Naive thymus-derived CD4-positive, alpha-beta T cell (primary cell): ENCODE measurements around the gene OGFOD1. TPM values are rescaled to one million over a fixed set of nuclear protein-coding genes. Genes with fewer than 3 reads are reported as not detected.

ENCODE experiments used
- ATAC-seq: fragments of 150-1000 bp; cut with Tn5 transposase; 2 replicates; pipeline ENCODE4 v1.10.0; 2021; ENCODE audit warnings: mild to moderate bottlenecking, moderate library complexity
- CTCF ChIA-PET: fragments of 350-600 bp; sonication (Branson Sonifier 250); formaldehyde crosslinking; loops from one replicate; lab custom pipeline; 2021; ENCODE audit warnings: antibody characterized with exemption; lab: Charles Lee
- POLR2A ChIA-PET: fragments of 350-600 bp; sonication (Branson Sonifier 250); formaldehyde crosslinking; loops from one replicate; lab custom pipeline; 2021; ENCODE audit warnings: antibody characterized with exemption, inconsistent platforms; lab: Charles Lee
- DNase-seq, 9 donors: peaks; one replicate each; pipeline versions ENCODE4 v3.0.0 to v3.0.0-alpha.2; 2020 to 2022; ENCODE audit warnings: mixed read lengths in 1 of 9
- H3K27ac ChIP-seq: one replicate; pipeline ENCODE4 v1.7.0; 2013; ENCODE audit warnings: mild to moderate bottlenecking, low read depth, low read length, moderate library complexity
- H3K27me3 ChIP-seq, 2 donors: one replicate each; pipeline ENCODE4 v1.7.0; 2013; ENCODE audit warnings: low read length in 2 of 2, mild to moderate bottlenecking in 2 of 2, moderate library complexity in 2 of 2; ENCODE audit not compliant: control insufficient read depth in 2 of 2, insufficient read depth in 2 of 2
- H3K36me3 ChIP-seq, 3 experiments: 1 replicate in 2 of 3; 2 replicates in 1 of 3; pipeline ENCODE4 v1.7.0; 2013; ENCODE audit warnings: low read length in 3 of 3, mild to moderate bottlenecking in 3 of 3, moderate library complexity in 1 of 3; ENCODE audit not compliant: insufficient read depth in 3 of 3, control insufficient read depth in 2 of 3
- H3K4me1 ChIP-seq, 2 donors: one replicate each; pipeline ENCODE4 v1.7.0; 2013; ENCODE audit warnings: low read length in 2 of 2, mild to moderate bottlenecking in 2 of 2, moderate library complexity in 1 of 2; ENCODE audit not compliant: control insufficient read depth in 2 of 2, insufficient read depth in 2 of 2
- H3K4me3 ChIP-seq: 2 replicates; pipeline ENCODE4 v1.7.0; 2013; ENCODE audit warnings: mild to moderate bottlenecking, low read length
- H3K9me3 ChIP-seq, 3 experiments: 1 replicate in 2 of 3; 2 replicates in 1 of 3; pipeline ENCODE4 v1.7.0; 2013; ENCODE audit warnings: low read length in 3 of 3; ENCODE audit not compliant: control insufficient read depth in 2 of 3
- H3K27ac Mint-ChIP-seq, 9 donors: one replicate each; pipeline ENCODE4 v1.8.0; 2020 to 2022; ENCODE audit warnings: mixed read lengths in 9 of 9, mild to moderate bottlenecking in 8 of 9, moderate library complexity in 5 of 9, inconsistent platforms in 2 of 9
- H3K27me3 Mint-ChIP-seq, 5 donors: one replicate each; pipeline ENCODE4 v1.8.0; 2021 to 2022; ENCODE audit warnings: mixed read lengths in 5 of 5, mild to moderate bottlenecking in 1 of 5
- H3K36me3 Mint-ChIP-seq, 5 donors: one replicate each; pipeline ENCODE4 v1.8.0; 2020 to 2022; ENCODE audit warnings: mixed read lengths in 5 of 5, mild to moderate bottlenecking in 3 of 5, inconsistent platforms in 1 of 5
- H3K4me1 Mint-ChIP-seq, 7 donors: one replicate each; pipeline ENCODE4 v1.8.0; 2020 to 2022; ENCODE audit warnings: mixed read lengths in 7 of 7, mild to moderate bottlenecking in 3 of 7, inconsistent platforms in 1 of 7
- H3K4me3 Mint-ChIP-seq, 10 donors: one replicate each; pipeline ENCODE4 v1.8.0; 2020 to 2022; ENCODE audit warnings: mild to moderate bottlenecking in 10 of 10, mixed read lengths in 10 of 10, moderate library complexity in 6 of 10, inconsistent platforms in 2 of 10
- H3K9me3 Mint-ChIP-seq, 11 donors: one replicate each; pipeline ENCODE4 v1.8.0; 2020 to 2022; ENCODE audit warnings: mixed read lengths in 11 of 11, mild to moderate bottlenecking in 4 of 11, inconsistent platforms in 1 of 11, moderate library complexity in 1 of 11
- intact Hi-C, 2 donors: fragments of 100-400 bp; cut with micrococcal nuclease; formaldehyde crosslinking; loops; one replicate each; pipeline ENCODE4 v1.15.1; 2023
- polyA plus RNA-seq, 2 donors: library from polyadenylated mRNA; unstranded; fragments of 300-500 nt; fragmentation: Illumina TruSeq; gene quantifications; one replicate each; pipeline ENCODE4 v1.2.3, GENCODE V29; 2021
- total RNA-seq, 6 experiments: library from RNA in 5 of 6; stranded (reverse) in 5 of 6; gene quantifications; 1 replicate in 5 of 6; 2 replicates in 1 of 6; pipeline ENCODE4 v1.2.3 and lab custom pipeline; 2021 to 2026

OGFOD1 gene
- total and polyA plus RNA-seq, 7 experiments from 2014 or later = 23.8 to 106 (median 45.3) TPM

GRCh38 chr16:56510544-56510943 is 59.2 kb downstream of the OGFOD1 start:
- Histone ChIP-seq H3K36me3 (peaks cover 22 to 57% (median 27%) of the 10 kb centered on the region in 3 experiments), H3K4me3 (no peak overlapping the region), H3K9me3 (no peaks in the 10 kb centered on the region), H3K4me1 (no peaks in the 10 kb centered on the region), H3K27ac (no peak overlapping the region), H3K27me3 (no peaks in the 10 kb centered on the region)
- Mint-ChIP-seq H3K36me3 (peaks cover 4 to 69% (median 37%) of the 10 kb centered on the region in 5 donors), H3K27me3 (no peaks in the 10 kb centered on the region), H3K27ac (peak overlapping the region in 2 of 9 donors; percentile 7 to 61), H3K4me1 (peaks cover 8 to 44% (median 31%) of the 10 kb centered on the region in 7 donors), H3K9me3 (peaks cover 0 to 2% (median 0%) of the 10 kb centered on the region in 11 donors), H3K4me3 (no peak overlapping the region)
- intact Hi-C loops = loop anchor here in 1 of 2 donors (5.0 to 10.0 kb wide), 2 partner anchors 37 to 424 kb away; partner anchors contain the start of gene HERPUD1
- DNase-seq (no peak), ATAC-seq (no peak)
- CTCF ChIA-PET = no interaction called here
- POLR2A ChIA-PET = no interaction called here

- peaks cover 0 to 1% of the 10 kb centered on the region in 2 donors for H3K4me1 ChIP-seq
- no peaks in the 10 kb centered on the region for H3K9me3 ChIP-seq
- H3K27me3 ChIP-seq = no peaks in the 10 kb centered on the region
- Mint-ChIP-seq H3K36me3 (peaks cover 4 to 54% (median 25%) of the 10 kb centered on the region in 5 donors), H3K27me3 (no peaks in the 10 kb centered on the region), H3K4me1 (peaks cover 8 to 59% (median 45%) of the 10 kb centered on the region in 7 donors), H3K27ac (no peak overlapping the region), H3K4me3 (no peak overlapping the region), H3K9me3 (peaks cover 0 to 2% (median 0%) of the 10 kb centered on the region in 11 donors)
- H3K27ac ChIP-seq = no peak overlapping the region
- DNase-seq = no peak
- no peak overlapping the region for H3K4me3 ChIP-seq
- ChIA-PET CTCF (interaction anchor here (0.7 kb wide), 1 partner anchor 234 kb away, joined by 3 read pairs; no protein-coding TSS in a partner anchor), POLR2A (no interaction called here)
- H3K36me3 ChIP-seq = peaks cover 19 to 47% (median 22%) of the 10 kb centered on the region in 3 experiments
- intact Hi-C loops = loop anchor here in 1 of 2 donors (5.0 to 10.0 kb wide), 2 partner anchors 35 to 423 kb away; partner anchors contain the start of gene HERPUD1
- ATAC-seq = no peak
Observed at GRCh38 chr16:56512025-56512424, 60.7 kb downstream of the OGFOD1 start.

GRCh38 chr16:56513091-56513490 is 61.7 kb downstream of the OGFOD1 start:
- H3K9me3 Mint-ChIP-seq = peaks cover 0 to 2% (median 0%) of the 10 kb centered on the region in 11 donors
- intact Hi-C loops = loop anchor here in 1 of 2 donors (5.0 to 10.0 kb wide), 2 partner anchors 34 to 422 kb away; partner anchors contain the start of gene HERPUD1

GRCh38 chr16:56513972-56514371 is 62.6 kb downstream of the OGFOD1 start:
- POLR2A ChIA-PET = interaction anchor here (1.7 kb wide), 1 partner anchor 166 kb away, joined by 6 read pairs; no protein-coding TSS in a partner anchor
- Mint-ChIP-seq H3K27me3 (no peaks in the 10 kb centered on the region), H3K36me3 (peaks cover 0 to 36% (median 15%) of the 10 kb centered on the region in 5 donors), H3K9me3 (peaks cover 0 to 2% (median 0%) of the 10 kb centered on the region in 11 donors), H3K27ac (peak overlapping the region in 1 of 9 donors; percentile 39), H3K4me3 (peak overlapping the region in 2 of 10 donors; percentile 3 to 6), H3K4me1 (peaks cover 10 to 77% (median 64%) of the 10 kb centered on the region in 7 donors)
- CTCF ChIA-PET = interaction anchor here (0.6 to 2.7 kb wide), 8 partner anchors 20 to 195 kb away, joined by 3 to 26 read pairs (median 3); no protein-coding TSS in a partner anchor
- peaks cover 14 to 30% (median 16%) of the 10 kb centered on the region in 3 experiments for H3K36me3 ChIP-seq
- peaks cover 0 to 19% of the 10 kb centered on the region in 2 donors for H3K4me1 ChIP-seq
- no peaks in the 10 kb centered on the region for H3K9me3 ChIP-seq
- H3K27ac ChIP-seq = no peak overlapping the region
- H3K27me3 ChIP-seq = no peaks in the 10 kb centered on the region
- intact Hi-C loops = loop anchor here (1.0 to 10.0 kb wide), 8 partner anchors 33 to 421 kb away; partner anchors contain the start of genes HERPUD1 (in 1 of the 2) and MT1X (in 1 of the 2)
- ATAC-seq (peak; percentile 92), DNase-seq (peak in 7 of 9 donors; percentile 37 to 64 (median 56))
- H3K4me3 ChIP-seq = no peak overlapping the region

More at GRCh38 chr16:56513091-56513490, 61.7 kb downstream of the OGFOD1 start:
- H3K36me3 ChIP-seq = peaks cover 16 to 38% (median 19%) of the 10 kb centered on the region in 3 experiments
- DNase-seq = no peak
- no peaks in the 10 kb centered on the region for H3K27me3 ChIP-seq
- peak overlapping the region in 1 of 10 donors; percentile 8 for H3K4me3 Mint-ChIP-seq
- H3K36me3 Mint-ChIP-seq = peaks cover 0 to 45% (median 19%) of the 10 kb centered on the region in 5 donors
- H3K27ac Mint-ChIP-seq = peak overlapping the region in 1 of 9 donors; percentile 9
- peaks cover 8 to 68% (median 55%) of the 10 kb centered on the region in 7 donors for H3K4me1 Mint-ChIP-seq
- peaks cover 0 to 11% of the 10 kb centered on the region in 2 donors for H3K4me1 ChIP-seq
- H3K27me3 Mint-ChIP-seq = no peaks in the 10 kb centered on the region
- H3K4me3 ChIP-seq = no peak overlapping the region
- ChIA-PET POLR2A (interaction anchor here (1.7 kb wide), 1 partner anchor 166 kb away, joined by 6 read pairs; no protein-coding TSS in a partner anchor), CTCF (interaction anchor here (1.7 to 2.7 kb wide), 3 partner anchors 59 to 189 kb away, joined by 3 to 26 read pairs (median 11); no protein-coding TSS in a partner anchor)
- no peak for ATAC-seq
- no peaks in the 10 kb centered on the region for H3K9me3 ChIP-seq
- no peak overlapping the region for H3K27ac ChIP-seq

GRCh38 chr16:56514845-56515244 is 63.5 kb downstream of the OGFOD1 start:
- Histone ChIP-seq H3K4me3 (no peak overlapping the region), H3K27ac (no peak overlapping the region), H3K4me1 (peaks cover 0 to 19% of the 10 kb centered on the region in 2 donors), H3K36me3 (peaks cover 9 to 27% (median 13%) of the 10 kb centered on the region in 3 experiments), H3K27me3 (no peaks in the 10 kb centered on the region), H3K9me3 (no peaks in the 10 kb centered on the region)
- Mint-ChIP-seq H3K4me1 (peaks cover 10 to 75% (median 64%) of the 10 kb centered on the region in 7 donors), H3K27ac (peak overlapping the region in 5 of 9 donors; percentile 14 to 55 (median 46)), H3K9me3 (peaks cover 0 to 2% (median 0%) of the 10 kb centered on the region in 11 donors), H3K4me3 (peak overlapping the region in 2 of 10 donors; percentile 10 to 24), H3K36me3 (peaks cover 0 to 33% (median 13%) of the 10 kb centered on the region in 5 donors), H3K27me3 (no peaks in the 10 kb centered on the region)
- CTCF ChIA-PET = interaction anchor here (0.6 to 2.7 kb wide), 8 partner anchors 10 to 194 kb away, joined by 3 to 26 read pairs (median 4); no protein-coding TSS in a partner anchor
- DNase-seq (no peak), ATAC-seq (no peak)
- intact Hi-C loops = loop anchor here (1.0 to 10.0 kb wide), 9 partner anchors 32 to 672 kb away; partner anchors contain the start of genes HERPUD1 (in 1 of the 2), MT1X (in 1 of the 2), PSME3IP1 (in 1 of the 2) and RSPRY1 (in 1 of the 2)
- POLR2A ChIA-PET = interaction anchor here (0.6 kb wide), 1 partner anchor 187 kb away, joined by 3 read pairs; no protein-coding TSS in a partner anchor

- ChIA-PET POLR2A (no interaction called here), CTCF (interaction anchor here (0.8 kb wide), 1 partner anchor 58 kb away, joined by 3 read pairs; no protein-coding TSS in a partner anchor)
- H3K9me3 ChIP-seq = no peaks in the 10 kb centered on the region
- Mint-ChIP-seq H3K36me3 (peaks cover 0 to 28% (median 9%) of the 10 kb centered on the region in 5 donors), H3K9me3 (peaks cover 0 to 2% (median 0%) of the 10 kb centered on the region in 11 donors), H3K4me1 (peaks cover 17 to 81% (median 72%) of the 10 kb centered on the region in 7 donors), H3K27ac (peak overlapping the region in 2 of 9 donors; percentile 43 to 46), H3K27me3 (no peaks in the 10 kb centered on the region), H3K4me3 (peak overlapping the region in 2 of 10 donors; percentile 13 to 31)
- ATAC-seq (no peak), DNase-seq (no peak)
- H3K36me3 ChIP-seq = peaks cover 1 to 19% (median 8%) of the 10 kb centered on the region in 3 experiments
- peaks cover 7 to 25% of the 10 kb centered on the region in 2 donors for H3K4me1 ChIP-seq
- no peak overlapping the region for H3K4me3 ChIP-seq
- H3K27ac ChIP-seq = no peak overlapping the region
- intact Hi-C loops = loop anchor here in 1 of 2 donors (5.0 to 10.0 kb wide), 2 partner anchors 419 to 672 kb away; partner anchors contain the start of genes HERPUD1, PSME3IP1 and RSPRY1
- no peaks in the 10 kb centered on the region for H3K27me3 ChIP-seq
Observed at GRCh38 chr16:56515665-56516064, 64.3 kb downstream of the OGFOD1 start.
